Kasumi-1 (cell line): ENCODE results near the gene GLRA1.
"Not testable (repeated sequence)": the region's sequence is repeated elsewhere in the genome, so short reads cannot be mapped to it uniquely, and the experiment has no call there.

ENCODE experiments used
- DNase-seq, 2 experiments: peaks; one replicate each; lab custom pipeline; 2025; lab: John Stamatoyannopoulos, UW

The GLRA1 gene

GRCh38 chr5:151913425-151913824 lies 11.2 kb downstream of the GLRA1 start:
- DNase-seq, result no peak

- no peak for DNase-seq
These were observed 12.3 kb downstream of the GLRA1 start for GRCh38 chr5:151912360-151912759.

GRCh38 chr5:151911011-151911410 lies 13.6 kb downstream of the GLRA1 start:
- no peak for DNase-seq

GRCh38 chr5:151909628-151910027 lies 15.0 kb downstream of the GLRA1 start:
- no peak for DNase-seq

GRCh38 chr5:151906246-151906645 lies 18.4 kb downstream of the GLRA1 start:
- DNase-seq, result no peak

- no peak for DNase-seq
These were observed 19.1 kb downstream of the GLRA1 start for GRCh38 chr5:151905557-151905961.

GRCh38 chr5:151904909-151905308 lies 19.7 kb downstream of the GLRA1 start:
- no peak for DNase-seq

GRCh38 chr5:151904127-151904526 lies 20.5 kb downstream of the GLRA1 start:
- DNase-seq, result no peak

GRCh38 chr5:151903243-151903653 lies 21.4 kb downstream of the GLRA1 start:
- DNase-seq, result no peak

- no peak for DNase-seq
These were observed 22.4 kb downstream of the GLRA1 start for GRCh38 chr5:151902215-151902614.

- DNase-seq, result no peak
These were observed 23.0 kb downstream of the GLRA1 start for GRCh38 chr5:151901611-151902010.

- DNase-seq, result no peak
These were observed 23.8 kb downstream of the GLRA1 start for GRCh38 chr5:151900891-151901290.

- DNase-seq, result no peak
These were observed 25.3 kb downstream of the GLRA1 start for GRCh38 chr5:151899399-151899798.

- no peak for DNase-seq
These were observed 26.8 kb downstream of the GLRA1 start for GRCh38 chr5:151897896-151898295.

- no peak for DNase-seq
These were observed 27.6 kb downstream of the GLRA1 start for GRCh38 chr5:151897020-151897552.

GRCh38 chr5:151896031-151896691 lies 28.5 kb downstream of the GLRA1 start:
- DNase-seq, result no peak

- DNase-seq, result no peak
These were observed 29.0 kb downstream of the GLRA1 start for GRCh38 chr5:151895660-151896030.

- not testable (repeated sequence) for DNase-seq
These were observed 31.2 kb downstream of the GLRA1 start for GRCh38 chr5:151893485-151893884.

GRCh38 chr5:151892393-151892792 lies 32.3 kb downstream of the GLRA1 start:
- no peak for DNase-seq

- no peak for DNase-seq
These were observed 34.4 kb downstream of the GLRA1 start for GRCh38 chr5:151890299-151890698.

- DNase-seq, result no peak
These were observed 35.0 kb downstream of the GLRA1 start for GRCh38 chr5:151889614-151890013.

GRCh38 chr5:151886546-151887275 lies 37.9 kb downstream of the GLRA1 start:
- no peak for DNase-seq

- DNase-seq, result no peak
These were observed 39.3 kb downstream of the GLRA1 start for GRCh38 chr5:151885138-151885908.
